Peyer's patch (tissue), 4 donors: ENCODE data around the gene SPAG7.

Experiments
- POLR2A ChIP-seq, 2 donors: fragments of 450-650 bp; IDR thresholded peaks; one replicate each; pipeline ENCODE4 v1.5.1; 2017; ENCODE audit warnings: antibody characterized with exemption in 2 of 2, mild to moderate bottlenecking in 2 of 2, moderate library complexity in 2 of 2
- TF ChIP-seq, protein P1 (sequence below), 6 experiments: fragments of 450-650 bp in 4 of 6; fragments of 200-600 bp in 2 of 6; sonication (generic) in 1 of 6; IDR thresholded peaks; one replicate each; pipeline ENCODE4 v1.5.1; 2017 to 2019; ENCODE audit warnings: antibody characterized with exemption in 6 of 6, mild to moderate bottlenecking in 3 of 6, moderate library complexity in 1 of 6

DNA sequence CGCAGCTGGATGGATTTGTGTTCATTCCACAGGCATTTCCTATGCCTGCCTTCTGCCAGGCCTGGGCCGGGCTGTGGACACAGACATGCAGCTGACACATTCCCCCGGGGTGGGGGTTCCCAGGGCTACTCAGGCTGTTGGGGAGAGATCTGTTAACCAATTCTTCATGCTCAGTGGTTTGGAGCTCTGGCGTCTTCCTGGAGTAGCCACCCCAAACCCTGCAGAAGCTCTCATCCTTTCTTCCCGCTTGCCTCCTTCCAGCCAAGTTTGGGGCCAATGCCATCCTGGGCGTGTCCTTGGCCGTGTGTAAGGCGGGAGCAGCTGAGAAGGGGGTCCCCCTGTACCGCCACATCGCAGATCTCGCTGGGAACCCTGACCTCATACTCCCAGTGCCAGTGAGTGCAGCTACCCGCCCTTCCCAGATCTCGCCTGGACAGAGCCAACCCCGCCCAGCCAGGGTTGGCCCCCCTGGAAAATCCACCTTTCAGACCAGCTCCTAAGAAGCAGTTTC is 14.1 kb downstream of the SPAG7 start:
- TF ChIP-seq, protein P1, sequence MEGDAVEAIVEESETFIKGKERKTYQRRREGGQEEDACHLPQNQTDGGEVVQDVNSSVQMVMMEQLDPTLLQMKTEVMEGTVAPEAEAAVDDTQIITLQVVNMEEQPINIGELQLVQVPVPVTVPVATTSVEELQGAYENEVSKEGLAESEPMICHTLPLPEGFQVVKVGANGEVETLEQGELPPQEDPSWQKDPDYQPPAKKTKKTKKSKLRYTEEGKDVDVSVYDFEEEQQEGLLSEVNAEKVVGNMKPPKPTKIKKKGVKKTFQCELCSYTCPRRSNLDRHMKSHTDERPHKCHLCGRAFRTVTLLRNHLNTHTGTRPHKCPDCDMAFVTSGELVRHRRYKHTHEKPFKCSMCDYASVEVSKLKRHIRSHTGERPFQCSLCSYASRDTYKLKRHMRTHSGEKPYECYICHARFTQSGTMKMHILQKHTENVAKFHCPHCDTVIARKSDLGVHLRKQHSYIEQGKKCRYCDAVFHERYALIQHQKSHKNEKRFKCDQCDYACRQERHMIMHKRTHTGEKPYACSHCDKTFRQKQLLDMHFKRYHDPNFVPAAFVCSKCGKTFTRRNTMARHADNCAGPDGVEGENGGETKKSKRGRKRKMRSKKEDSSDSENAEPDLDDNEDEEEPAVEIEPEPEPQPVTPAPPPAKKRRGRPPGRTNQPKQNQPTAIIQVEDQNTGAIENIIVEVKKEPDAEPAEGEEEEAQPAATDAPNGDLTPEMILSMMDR (IDR thresholded peaks at IDR 0.05), result no peak
- no peak for TF ChIP-seq POLR2A (IDR thresholded peaks at IDR 0.05)
